T follicular helper cell (primary cell): ENCODE measurements around the gene ELMOD3.
A peak's percentile ranks its signal among the peaks of the same experiment; 100 is the strongest.
"Not testable (repeated sequence)": the region's sequence is repeated elsewhere in the genome, so short reads cannot be mapped to it uniquely, and the experiment has no call there.

Experiments used
- DNase-seq: peaks from one replicate; pipeline ENCODE4 v3.0.0-alpha.2; 2020; ENCODE audit warnings: low read depth

ELMOD3 gene

DNA sequence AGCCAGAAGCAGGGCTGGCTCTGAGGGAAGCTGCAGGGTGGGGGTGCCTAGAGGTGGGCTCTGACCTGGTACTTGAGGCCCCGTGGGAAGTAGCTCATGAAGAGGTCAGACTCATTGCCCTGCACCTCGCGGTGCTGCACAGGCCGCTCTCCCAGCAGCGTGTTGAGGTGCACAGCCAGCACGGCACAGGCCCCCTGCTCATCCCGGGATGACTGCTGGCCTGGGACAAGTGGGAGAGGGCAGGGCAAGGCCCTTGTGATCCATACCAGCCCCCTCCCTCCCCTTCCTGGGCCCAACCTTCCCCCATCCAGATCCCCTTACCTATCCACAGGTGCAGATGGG is 46.9 kb downstream of the ELMOD3 start:
- no peak for DNase-seq

DNA sequence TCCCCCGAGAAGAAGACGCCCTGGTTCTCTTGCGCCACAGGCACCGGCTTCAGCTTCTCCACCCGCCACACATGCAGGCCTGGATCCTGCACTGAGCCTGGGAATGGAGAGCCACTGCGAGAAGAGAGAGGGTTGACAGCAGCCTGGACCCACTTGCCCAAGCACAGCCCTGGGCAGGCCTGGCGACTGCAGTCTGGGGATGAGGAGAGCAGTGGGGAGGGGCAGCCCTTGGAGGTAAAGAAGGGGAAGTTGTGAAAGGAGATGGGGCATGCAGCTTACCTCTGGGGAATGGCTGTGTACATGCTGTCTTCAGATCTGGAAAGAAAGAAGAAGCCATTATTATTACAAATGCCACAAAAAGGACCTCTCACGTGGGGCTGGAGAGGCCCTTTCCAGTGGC is 47.3 kb downstream of the ELMOD3 start:
- no peak for DNase-seq

DNA sequence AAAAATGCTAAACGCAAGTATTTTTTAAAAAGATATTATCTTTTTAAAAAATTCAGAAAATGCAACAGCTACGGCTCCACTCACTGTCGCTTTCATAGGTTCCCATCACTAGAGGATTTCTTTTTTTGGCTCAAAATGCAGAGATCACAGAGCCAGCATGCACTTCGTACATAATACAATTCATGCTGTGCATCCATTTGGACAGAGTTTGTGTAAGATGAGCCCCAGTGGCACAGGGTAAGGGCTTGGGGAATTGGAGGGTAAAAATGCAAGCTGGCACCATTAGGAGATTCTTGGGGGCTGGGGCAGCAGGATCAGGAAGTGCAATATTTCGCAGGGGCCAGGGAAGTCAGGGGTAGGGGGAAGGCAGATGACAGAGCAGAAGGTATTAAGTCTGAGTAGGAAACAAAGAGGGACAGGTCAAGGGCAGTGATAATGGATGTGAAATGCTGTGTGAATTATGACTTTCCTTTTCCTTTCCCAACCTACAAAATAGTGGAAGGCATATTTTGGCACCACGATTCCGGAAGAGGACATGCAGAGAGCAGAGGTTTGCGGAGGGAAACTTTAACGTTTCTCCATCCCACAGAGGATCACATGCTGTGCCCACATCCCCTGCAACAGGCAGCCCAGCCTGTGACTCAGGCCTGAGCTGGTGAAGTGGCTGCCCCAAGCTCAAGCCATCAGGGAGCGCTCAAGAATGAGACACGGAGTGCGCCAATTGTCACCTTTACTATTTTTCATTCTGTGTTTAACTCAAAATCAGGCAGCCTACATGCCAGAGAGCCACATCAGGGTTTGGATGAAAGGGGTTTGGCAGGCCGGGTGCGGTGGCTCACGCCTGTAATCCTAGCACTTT is 50.9 kb downstream of the ELMOD3 start:
- DNase-seq: peak; percentile 32

DNA sequence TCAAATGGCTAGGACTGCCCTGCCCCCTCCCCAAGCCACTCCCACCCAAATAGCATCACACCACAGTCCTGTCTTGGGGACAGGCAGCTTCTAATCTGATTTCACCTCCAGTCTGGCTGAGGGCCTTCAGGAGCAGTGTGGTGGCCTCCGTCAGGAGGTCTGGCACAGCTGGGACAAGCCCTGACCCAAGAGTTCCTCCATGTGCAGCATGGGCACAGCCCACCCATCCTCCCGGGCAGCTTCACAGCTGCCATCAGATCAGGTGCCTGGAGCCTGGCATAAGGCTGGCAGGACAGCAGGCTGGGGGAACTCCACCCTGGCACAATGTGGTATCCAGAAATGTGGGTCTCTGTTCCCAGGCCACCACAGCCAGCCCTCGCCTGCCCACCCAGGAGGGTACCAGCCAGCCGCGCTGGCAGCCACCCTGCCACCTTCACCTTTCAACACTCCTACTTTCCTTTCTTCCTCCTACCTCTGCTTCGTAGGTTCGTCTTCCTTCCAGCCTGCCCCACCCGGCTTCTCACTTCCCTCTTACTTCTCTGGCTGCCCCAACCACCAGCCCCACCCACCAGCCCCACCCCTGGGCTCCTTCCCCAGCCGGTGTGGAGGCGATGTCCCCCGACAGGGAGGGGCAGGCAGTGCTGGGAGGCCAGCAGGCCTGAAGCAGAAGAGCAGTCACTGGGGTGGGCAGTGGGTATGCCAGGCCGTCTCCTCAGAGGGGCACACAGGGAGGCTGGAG is 55.4 kb downstream of the ELMOD3 start, which contains the start of gene CAPG:
Gene CAPG, minus strand, starts transcription at position 522 of the 739 bp plus-strand sequence. CDS start 8,221 bp downstream, outside the sequence.
- DNase-seq: no peak

DNA sequence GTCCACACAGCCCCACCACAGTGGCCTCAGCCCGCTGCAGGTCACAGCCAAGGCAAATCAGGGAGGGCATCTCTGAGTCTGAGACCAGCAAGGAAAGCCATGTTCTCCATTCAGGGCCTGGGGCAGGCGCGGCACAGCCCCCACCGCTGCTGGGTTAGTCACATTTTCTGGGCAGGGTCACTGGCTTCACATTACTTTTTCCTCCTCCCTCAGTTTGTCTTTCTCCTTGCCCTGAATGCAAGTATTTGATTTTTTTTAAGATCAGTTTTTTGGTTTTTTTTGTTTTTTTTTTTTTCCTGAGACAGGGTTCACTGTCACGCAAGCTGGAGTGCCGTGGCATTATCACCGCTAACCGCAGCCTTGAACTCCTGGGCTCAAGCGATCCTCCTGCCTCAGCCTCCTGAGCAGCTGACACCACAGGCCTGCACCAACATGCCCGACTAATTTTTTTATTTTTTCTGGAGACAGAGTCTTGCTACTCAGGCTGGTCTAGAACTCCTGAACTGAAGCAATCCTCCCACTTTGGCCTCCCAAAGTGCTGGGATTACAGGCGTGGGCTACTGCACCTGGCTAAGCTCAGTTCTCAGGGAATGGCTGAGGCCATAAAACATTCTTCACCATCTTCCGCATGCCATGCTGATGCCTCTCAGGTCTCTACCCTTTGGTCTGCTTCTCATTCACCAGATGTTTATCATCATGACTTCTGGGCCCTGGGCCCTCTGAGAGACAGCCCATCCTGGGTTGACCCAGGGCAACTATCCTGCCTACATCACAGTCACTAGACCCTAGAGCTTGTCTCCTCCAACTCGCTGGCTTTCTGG is 56.2 kb downstream of the ELMOD3 start:
- DNase-seq: no peak

DNA sequence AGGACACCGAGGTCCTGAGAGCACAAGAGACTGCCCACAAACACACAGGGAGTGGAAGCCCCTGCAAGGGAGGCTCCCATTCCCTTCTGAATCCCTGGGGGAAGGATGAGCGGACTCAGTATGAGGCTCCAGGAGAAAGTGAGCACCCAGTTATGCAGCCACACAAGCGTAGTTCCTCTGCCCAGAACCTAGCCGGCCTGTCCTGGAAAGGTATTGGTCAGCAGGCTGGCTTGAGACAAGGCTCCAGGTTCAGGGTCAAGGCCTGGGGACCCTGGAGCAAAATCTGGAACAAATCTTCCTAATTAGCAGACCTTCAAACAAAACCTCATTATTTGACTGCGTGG is 56.8 kb downstream of the ELMOD3 start:
- no peak for DNase-seq

DNA sequence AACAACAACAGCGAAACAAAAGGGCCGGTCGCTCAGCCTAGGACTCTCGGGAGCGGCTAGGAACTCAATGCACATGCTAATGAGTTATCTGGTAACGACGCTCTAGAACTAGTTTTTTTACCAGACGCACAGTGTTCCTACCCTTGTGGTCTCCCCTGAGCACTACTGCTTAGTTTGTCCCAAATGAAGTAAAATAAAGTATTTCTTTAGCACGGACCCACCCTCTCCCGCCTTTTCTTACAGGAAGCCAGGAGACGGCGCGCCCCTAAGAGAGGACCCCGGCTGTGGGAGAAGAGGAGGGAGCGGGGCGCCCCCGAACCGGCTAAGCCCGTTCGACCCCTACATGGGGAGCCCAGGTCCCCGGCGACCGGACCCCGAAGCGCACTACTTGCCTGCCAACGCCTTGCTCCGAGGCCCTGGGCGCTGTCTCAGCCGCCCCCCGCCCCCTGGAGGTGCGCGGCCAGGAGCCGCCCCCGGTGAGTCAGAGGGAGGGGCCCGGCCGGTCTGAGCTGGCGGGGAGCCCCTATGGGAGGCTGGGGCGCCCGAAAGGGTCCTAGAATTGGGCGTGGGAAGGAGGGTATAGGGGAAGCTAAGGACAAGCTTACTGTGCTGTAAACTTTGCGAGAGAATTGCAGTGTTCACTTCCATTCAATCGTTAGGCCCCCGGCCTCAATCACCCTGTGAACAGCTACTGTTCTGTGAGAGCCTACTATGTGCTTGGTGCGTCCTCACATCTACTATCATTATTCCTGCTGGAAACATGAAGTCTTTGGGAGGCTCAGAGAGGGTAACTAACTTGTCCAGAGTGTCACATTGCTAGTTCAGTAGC is 59.2 kb downstream of the ELMOD3 start:
- DNase-seq: no peak

DNA sequence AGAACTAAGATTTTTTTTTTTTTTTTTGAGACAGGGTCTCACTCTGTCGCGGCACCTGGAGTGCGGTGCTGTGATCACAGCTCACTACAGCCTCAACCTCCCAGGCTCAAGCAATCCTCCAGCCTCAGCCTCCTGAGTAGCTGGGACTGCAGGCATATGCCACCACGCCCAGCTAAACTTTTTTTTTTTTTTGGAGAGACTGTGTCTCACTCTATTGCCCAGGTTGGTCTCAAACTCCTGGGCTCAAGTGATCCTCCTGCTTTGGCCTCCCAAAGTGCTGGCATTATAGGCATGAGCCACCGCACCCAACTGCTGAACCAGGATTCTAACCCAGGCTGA is 59.8 kb downstream of the ELMOD3 start:
- not testable (repeated sequence) for DNase-seq

DNA sequence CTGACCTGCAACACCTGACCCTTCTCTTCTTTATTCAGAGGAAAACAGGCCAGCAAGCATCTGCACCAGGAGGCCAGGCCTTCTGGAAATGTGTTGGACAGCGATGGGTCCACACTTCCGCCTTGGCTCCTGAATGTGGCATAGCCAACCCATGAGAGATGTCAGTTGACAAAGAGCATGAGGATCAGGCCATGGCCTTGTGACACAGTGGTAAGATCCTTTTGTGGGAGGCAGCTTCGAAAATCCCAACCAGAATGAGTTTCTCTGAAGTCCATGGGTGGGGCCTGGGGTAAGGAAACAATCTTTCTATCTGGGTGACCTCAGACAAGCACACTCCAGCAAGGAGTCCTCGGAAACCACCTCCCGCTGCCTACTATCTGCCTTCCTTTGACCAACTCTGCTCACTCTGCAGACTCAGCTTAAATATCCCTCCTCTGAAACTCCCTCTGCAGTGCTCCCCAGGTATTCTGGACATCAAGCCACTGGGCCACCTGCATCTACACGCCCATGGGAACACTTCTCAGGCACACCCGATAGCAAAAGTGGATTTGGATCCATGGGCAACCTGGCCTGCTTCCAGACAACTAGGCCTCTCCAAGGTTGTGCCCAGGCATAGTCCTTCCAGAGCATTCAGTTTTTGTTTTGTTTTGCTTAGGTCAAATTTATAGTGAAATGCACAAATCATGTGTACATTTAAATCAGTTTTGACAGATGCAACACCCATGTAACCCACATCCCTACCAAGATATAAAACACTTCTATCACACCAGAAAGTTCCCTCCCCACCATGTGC is 60.4 kb downstream of the ELMOD3 start:
- no peak for DNase-seq

DNA sequence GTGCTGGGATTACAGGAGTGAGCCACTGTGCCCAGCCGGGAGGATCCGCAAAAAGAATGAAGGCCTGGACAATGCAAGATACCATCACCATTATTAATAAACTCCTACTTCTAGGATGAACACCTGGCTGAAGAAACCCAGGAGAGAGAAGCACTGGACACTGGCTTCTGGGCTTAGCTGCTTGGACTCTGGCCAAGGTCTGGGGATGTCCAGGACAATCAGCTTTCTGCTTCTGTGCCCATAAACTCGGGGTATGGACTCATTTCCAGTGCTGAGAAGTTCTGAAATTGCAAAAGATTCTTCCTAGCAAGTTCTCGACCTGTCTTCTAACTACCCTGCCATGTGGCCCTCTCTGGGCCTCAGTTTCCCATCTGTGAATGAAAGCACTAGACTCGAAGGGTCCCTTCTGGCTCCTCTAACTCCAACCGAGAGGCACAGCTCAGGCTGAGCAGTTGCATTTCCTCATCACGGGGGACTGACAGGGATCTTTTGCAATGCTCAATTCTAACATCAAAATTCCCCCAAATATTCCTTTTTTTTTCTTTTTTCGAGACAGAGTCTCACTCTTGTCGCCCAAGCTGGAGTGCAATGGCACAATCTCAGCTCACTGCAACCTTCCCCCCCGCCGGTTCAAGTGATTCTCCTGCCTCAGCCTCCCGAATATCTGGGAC is 61.5 kb downstream of the ELMOD3 start:
- no peak for DNase-seq

DNA sequence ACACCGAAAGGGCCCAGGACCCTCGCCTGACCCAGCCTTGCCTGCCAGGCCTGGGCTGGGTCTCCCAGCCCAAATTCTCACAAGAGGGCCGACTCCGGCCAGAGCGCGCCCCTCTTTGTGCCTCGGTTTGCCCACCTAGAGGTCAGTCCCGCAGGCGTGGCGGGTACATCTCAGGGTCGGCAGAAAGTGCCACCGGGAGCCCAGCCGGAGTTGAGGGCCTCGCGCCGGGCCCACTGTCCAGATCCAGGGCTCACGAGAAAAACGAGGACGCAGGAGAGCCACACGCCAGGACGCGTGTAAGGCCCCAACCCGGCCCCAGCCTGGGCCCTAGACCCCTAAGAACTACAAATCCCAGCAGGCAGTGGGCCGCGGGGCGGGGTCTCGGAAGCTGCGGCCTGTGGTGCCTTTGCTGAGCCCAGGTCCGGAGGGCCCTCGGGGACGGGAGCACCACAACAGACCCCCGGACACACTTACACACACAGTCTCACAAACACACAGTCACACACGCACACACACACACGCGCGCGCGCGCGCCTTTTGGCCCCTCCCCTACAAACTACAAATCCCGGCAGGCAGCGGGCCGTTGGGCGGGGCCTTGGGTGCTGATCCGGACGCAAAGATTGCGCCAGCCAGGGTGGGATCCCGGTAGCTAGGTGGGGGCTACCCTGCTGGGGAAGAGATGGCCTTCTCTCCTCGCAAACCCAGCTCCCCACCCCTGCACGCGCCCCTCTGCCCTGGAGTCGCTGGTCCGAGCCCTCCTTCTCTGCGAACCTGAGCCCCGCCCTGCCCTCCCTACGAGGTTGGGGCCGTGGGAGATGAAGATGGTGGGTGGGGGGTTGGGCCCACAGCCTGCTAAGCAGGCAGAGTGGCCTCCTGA is 63.8 kb downstream of the ELMOD3 start, which contains the start of gene SH2D6:
Gene SH2D6, plus strand, starts transcription at position 583 of the 877 bp plus-strand sequence. CDS start 10,752 bp downstream, outside the sequence.
- DNase-seq: peak; percentile 74

DNA sequence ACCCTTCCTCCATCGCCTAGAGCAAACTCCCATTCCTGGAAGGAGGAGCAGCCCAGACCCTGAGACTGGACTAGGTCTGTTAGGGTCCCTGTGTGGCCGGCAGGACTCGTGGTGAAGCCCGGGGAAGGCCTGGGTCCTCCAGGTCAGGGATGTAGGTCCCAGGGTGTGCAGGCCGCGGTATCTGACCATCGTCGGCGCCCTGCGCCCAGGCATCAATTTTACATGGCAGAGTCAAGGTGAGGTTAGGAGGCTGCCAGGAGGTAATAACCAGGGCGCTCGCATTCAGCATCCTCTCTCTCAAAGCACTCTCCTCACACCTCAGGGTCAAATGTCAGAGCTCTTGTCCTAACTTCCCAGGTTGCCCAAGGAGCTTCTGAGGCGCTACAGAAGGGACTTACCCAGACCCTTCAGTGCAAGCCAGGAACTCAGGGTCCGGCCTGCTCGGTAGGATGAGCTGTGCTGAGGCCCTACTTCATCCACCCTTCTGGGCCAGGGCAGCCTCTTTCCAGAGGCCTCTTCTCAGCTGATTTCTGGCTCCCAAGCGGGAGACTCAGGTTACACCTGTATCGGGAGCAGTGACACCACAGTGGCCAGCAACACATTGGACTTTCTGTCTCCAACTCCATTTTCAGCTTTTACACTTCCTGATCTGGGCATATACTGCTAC is 64.6 kb downstream of the ELMOD3 start:
- DNase-seq: no peak

DNA sequence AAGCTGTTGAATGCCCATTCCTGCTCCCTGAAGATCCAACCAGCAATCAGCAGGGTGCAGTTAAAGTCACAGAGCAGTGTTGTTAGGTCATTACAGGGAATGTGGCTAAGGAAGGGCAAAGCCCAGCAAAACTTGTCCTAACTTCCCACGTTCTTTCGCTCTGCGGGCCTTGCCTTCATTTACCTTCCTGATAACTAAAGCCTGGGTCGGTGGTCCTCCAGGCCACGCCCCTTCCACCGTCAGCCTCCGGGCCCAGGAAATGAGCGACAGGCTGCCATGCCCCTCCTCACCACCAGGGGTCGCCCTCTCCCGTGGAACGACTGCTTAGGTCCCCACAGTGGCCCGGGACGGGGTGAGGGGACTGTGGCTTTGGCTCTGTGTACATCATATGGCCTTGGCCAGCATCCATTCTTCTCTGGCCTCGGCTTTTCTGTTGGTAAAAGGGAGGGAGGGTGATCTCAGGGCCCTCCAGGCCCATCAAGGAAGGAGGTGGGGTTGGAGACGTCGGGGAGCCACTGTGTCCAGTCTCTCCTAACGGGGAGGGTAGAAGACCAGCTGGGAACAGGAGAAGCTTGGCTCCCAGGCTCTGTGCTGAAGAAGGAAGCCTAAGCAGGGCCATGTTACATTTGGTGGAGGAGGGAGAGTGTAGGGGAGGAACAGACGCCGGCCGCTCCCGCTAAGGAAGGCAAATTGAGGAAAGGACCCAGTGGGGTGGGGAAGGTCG is 66.1 kb downstream of the ELMOD3 start:
- peak; percentile 80 for DNase-seq

DNA sequence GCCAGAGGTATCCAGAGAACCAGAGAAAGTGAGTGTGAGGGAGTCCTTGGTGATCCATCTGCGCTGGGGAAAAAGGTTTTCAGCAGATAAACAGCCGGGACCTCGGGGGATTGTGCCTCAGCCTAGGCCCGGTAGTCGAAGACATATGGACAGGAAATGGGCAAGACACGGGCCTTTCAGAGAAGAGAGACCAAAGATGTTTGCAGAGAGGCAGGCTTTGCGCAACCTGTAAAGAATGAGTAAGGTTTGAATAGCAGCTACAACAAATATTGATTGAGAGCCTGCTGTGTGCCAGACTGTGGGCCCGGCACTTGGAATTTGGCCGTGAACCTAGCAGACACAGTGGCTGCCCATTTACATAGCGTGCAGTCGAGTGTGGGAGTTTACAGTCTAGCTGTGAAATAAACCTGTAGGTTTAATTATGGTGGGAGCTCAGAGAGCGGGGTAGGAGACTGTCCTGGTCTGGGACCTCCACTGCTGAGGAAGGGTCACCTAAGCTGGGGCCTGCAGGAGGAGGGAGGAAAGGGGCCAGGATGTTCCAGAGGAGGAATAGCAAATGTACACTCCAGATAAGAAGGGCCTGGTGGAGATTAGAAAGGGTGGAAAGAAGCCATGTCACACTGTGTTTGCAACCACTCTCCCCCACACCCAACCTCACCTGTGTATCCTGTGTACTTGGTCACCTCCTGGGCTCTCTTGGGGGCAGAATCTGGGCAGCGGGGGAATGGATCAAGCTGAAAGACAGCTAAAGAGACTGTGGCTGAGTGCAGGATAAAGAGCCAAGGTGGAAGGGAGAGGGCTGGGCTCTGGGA is 66.9 kb downstream of the ELMOD3 start:
- no peak for DNase-seq

DNA sequence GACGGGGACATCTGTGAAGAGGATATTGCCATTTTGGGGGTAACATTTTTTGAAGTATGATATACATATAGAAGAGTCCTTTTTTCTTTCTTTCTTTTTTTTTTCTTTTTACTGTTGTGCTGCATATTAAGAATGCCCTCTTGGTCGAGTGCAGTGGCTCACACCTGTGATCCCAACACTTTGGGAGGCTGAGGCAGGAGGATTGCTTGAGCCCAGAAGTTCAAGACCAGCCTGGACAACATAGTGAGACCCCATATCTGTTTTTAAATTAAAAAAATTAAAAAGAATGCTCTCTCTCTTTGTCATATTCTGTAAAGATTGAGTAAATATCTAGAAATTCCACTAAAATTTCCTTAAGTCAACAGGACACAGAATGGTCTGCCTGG is 67.5 kb downstream of the ELMOD3 start:
- no peak for DNase-seq

DNA sequence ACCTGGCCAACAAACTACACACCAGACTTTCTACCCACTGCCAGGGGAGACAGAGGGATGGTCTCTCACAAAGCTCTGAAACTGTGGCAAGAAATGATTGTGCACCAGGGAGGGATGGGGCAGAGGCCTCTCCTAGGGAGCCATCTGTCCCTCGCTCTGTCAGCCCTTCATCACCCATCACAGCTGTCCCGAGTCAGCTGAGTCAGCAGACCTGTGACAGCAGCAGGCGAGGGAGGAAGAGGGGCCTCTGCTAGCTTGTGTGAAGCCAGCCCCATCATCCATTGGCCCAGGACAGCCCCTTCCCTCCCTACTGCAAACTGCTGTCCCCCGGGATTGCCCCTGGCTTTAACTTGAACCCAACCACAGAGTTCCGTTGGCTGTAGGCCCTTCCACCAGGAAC is 69.0 kb downstream of the ELMOD3 start:
- DNase-seq: no peak

DNA sequence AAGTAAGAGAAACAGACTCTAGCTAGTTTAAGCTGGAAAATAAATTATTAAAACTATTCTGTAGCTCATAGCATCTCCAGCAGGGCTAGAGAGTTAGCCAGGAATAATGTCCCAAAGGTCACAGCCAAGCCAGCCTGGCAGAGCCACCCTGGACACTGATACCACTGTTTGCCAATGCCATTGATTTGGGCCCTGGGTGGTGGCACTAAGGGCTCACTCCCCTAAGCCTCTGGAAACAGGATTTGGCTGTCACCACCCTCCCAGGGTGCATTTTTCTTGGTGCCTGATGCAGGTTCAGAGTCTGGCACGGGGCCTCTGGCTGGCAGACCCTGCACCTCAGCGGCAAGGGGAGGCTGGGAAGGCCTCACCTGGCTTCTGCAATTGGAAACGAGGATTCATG is 71.0 kb downstream of the ELMOD3 start:
- DNase-seq: no peak
